IPS-18a (cell line): ENCODE results near the gene RCOR1.

Source experiments
- H3K27ac ChIP-seq: one replicate; pipeline ENCODE4 v1.5.1; 2013; ENCODE audit warnings: low read length
- H3K27me3 ChIP-seq: one replicate; pipeline ENCODE4 v1.6.1; 2013; ENCODE audit warnings: mild to moderate bottlenecking, low read length; ENCODE audit not compliant: control insufficient read depth, insufficient read depth
- H3K36me3 ChIP-seq: one replicate; pipeline ENCODE4 v1.6.1; 2013; ENCODE audit warnings: low read depth, low read length; ENCODE audit not compliant: control insufficient read depth
- H3K4me1 ChIP-seq: one replicate; pipeline ENCODE4 v1.6.1; 2013; ENCODE audit warnings: low read depth, low read length; ENCODE audit not compliant: control insufficient read depth
- H3K4me3 ChIP-seq: one replicate; pipeline ENCODE4 v1.5.1; 2013; ENCODE audit warnings: low read length
- H3K9ac ChIP-seq: one replicate; pipeline ENCODE4 v1.6.1; 2013; ENCODE audit warnings: mild to moderate bottlenecking, low read length, moderate library complexity
- H3K9me3 ChIP-seq: one replicate; pipeline ENCODE4 v1.6.1; 2013; ENCODE audit warnings: low read depth, low read length; ENCODE audit not compliant: control insufficient read depth

RCOR1 gene

GRCh38 chr14:102672410-102672960 is 80.0 kb downstream of the RCOR1 start:
- Histone ChIP-seq H3K4me1 (peaks cover 7% of the 10 kb centered on the region), H3K27me3 (no peaks in the 10 kb centered on the region), H3K4me3 (no peak overlapping the region), H3K27ac (no peak overlapping the region), H3K9ac (no peak overlapping the region), H3K36me3 (no peaks in the 10 kb centered on the region), H3K9me3 (no peaks in the 10 kb centered on the region)

GRCh38 chr14:102675396-102675795 is 82.9 kb downstream of the RCOR1 start:
- H3K27ac ChIP-seq: no peak overlapping the region
- H3K36me3 ChIP-seq: no peaks in the 10 kb centered on the region
- no peaks in the 10 kb centered on the region for H3K9me3 ChIP-seq

GRCh38 chr14:102678394-102678793 is 85.9 kb downstream of the RCOR1 start:
- Histone ChIP-seq H3K4me3 (no peak overlapping the region), H3K36me3 (no peaks in the 10 kb centered on the region), H3K9me3 (no peaks in the 10 kb centered on the region), H3K4me1 (no peaks in the 10 kb centered on the region), H3K27me3 (no peaks in the 10 kb centered on the region), H3K27ac (no peak overlapping the region), H3K9ac (no peak overlapping the region)

More at GRCh38 chr14:102675396-102675795, 82.9 kb downstream of the RCOR1 start:
- Histone ChIP-seq H3K4me1 (no peaks in the 10 kb centered on the region), H3K9ac (no peak overlapping the region), H3K27me3 (no peaks in the 10 kb centered on the region), H3K4me3 (no peak overlapping the region)

- Histone ChIP-seq H3K4me3 (no peak overlapping the region), H3K27me3 (no peaks in the 10 kb centered on the region), H3K9ac (no peak overlapping the region), H3K36me3 (no peaks in the 10 kb centered on the region), H3K4me1 (no peaks in the 10 kb centered on the region), H3K9me3 (no peaks in the 10 kb centered on the region), H3K27ac (no peak overlapping the region)
Observed at GRCh38 chr14:102683399-102684297, 91.2 kb downstream of the RCOR1 start.

DNA sequence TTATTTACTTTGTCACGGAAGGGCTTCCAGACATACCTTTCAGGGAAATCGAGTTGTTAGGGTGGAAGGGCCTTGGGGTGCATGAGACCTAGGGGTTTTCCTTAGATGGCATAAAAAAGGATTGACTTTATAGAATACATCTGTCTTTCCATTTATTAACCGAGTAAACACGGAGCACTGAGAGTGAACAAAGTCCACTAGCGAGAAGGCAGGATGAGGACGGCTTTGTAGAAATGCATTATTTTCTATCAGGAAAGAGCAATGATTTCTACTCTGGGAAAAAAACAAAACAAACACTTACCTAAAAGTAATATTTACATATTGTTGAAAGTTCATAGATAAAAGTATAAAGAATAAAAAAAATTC is 91.8 kb downstream of the RCOR1 start:
- no peaks in the 10 kb centered on the region for H3K36me3 ChIP-seq
- no peak overlapping the region for H3K9ac ChIP-seq
- no peaks in the 10 kb centered on the region for H3K4me1 ChIP-seq
- H3K27me3 ChIP-seq: no peaks in the 10 kb centered on the region
- no peak overlapping the region for H3K4me3 ChIP-seq
- H3K9me3 ChIP-seq: no peaks in the 10 kb centered on the region
- no peak overlapping the region for H3K27ac ChIP-seq

- Histone ChIP-seq H3K27me3 (no peaks in the 10 kb centered on the region), H3K4me3 (no peak overlapping the region), H3K36me3 (no peaks in the 10 kb centered on the region), H3K9ac (no peak overlapping the region), H3K27ac (no peak overlapping the region), H3K9me3 (no peaks in the 10 kb centered on the region), H3K4me1 (no peaks in the 10 kb centered on the region)
Observed at GRCh38 chr14:102686196-102686801, 93.8 kb downstream of the RCOR1 start.

DNA sequence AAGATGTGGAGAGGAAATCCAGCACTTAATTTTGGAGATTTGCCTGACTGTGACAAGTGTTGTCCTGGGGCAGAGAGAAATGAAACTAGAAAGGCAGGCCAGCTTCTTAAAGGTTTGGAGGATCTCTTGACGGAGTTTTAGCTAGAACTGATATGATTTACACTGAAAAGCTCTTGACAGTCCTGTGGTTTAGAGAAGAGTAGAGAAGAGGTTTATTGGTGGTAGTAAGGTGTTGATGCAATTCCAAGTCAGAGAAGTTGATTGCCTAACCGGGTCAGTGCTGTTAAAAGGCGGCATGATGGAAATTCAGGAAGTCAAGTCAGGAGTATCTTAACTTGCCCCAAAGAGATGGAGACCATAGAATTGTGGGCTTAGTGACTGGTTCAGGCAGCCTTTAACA is 95.8 kb downstream of the RCOR1 start:
- H3K27me3 ChIP-seq: no peaks in the 10 kb centered on the region
- no peaks in the 10 kb centered on the region for H3K9me3 ChIP-seq
- peaks cover 5% of the 10 kb centered on the region for H3K4me1 ChIP-seq
- H3K9ac ChIP-seq: no peak overlapping the region
- no peaks in the 10 kb centered on the region for H3K36me3 ChIP-seq
- no peak overlapping the region for H3K27ac ChIP-seq
- H3K4me3 ChIP-seq: no peak overlapping the region

GRCh38 chr14:102690509-102691286 is 98.2 kb downstream of the RCOR1 start:
- Histone ChIP-seq H3K9me3 (no peaks in the 10 kb centered on the region), H3K36me3 (no peaks in the 10 kb centered on the region), H3K9ac (no peak overlapping the region), H3K4me3 (no peak overlapping the region), H3K4me1 (peaks cover 11% of the 10 kb centered on the region), H3K27me3 (no peaks in the 10 kb centered on the region), H3K27ac (no peak overlapping the region)

DNA sequence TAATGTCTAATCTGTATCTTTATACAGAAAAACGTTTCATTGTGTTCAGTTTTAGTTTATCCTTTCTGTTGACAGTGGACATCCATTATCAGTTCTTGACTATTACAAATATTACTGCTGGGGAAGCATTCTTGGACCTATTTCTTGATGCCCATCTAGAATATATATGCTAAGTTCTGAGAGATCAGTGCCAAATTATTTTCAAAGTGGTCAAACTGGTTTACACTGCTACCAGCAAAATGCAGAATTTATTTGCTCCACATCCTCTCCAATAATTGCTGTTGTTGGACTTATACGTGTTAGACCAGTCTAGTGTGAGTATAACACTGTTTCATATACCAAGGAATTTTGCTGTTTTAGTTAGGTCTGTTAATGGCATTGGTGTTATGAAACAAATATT is 99.3 kb downstream of the RCOR1 start:
- Histone ChIP-seq H3K4me3 (no peak overlapping the region), H3K36me3 (no peaks in the 10 kb centered on the region), H3K27me3 (no peaks in the 10 kb centered on the region), H3K4me1 (peaks cover 16% of the 10 kb centered on the region), H3K9ac (no peak overlapping the region), H3K9me3 (no peaks in the 10 kb centered on the region), H3K27ac (no peak overlapping the region)

- no peak overlapping the region for H3K9ac ChIP-seq
- no peaks in the 10 kb centered on the region for H3K9me3 ChIP-seq
- no peak overlapping the region for H3K4me3 ChIP-seq
- no peaks in the 10 kb centered on the region for H3K36me3 ChIP-seq
- no peak overlapping the region for H3K27ac ChIP-seq
- H3K4me1 ChIP-seq: peaks cover 16% of the 10 kb centered on the region
- no peaks in the 10 kb centered on the region for H3K27me3 ChIP-seq
Observed at GRCh38 chr14:102692334-102692733, 99.9 kb downstream of the RCOR1 start.

DNA sequence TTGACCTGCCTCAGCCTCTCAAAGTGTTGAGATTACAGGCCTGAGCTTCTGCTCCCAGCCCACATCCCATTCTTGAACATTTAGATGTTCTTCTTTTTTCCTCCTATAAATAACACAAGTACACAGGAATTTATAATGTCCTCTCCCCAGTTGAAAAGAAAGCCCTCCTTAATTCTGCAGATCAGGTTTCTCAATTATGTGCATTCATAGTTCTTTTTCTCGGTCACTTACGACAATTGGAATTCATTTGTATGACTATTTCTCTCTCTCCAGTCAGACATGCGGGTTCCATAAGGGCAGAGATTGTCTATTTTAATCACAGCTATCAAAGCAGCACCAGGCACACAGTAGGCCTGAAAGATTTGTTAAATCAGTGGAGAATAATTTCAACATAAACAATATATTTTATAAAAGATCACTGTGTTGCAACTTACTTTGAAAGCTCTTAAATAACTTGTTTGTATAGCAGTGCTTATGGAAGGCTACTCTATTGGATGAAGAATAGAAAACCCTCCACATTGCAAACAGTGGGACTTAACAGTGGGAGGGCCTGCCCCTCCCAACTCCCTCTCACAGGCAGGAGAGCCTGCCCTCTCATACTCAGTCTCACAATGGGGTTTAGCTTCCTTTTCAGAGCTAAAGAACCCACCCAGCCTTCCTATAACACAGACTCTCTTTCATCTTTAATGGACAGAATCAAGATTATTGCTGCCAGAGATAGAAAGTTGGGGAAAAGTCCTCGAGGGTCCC is 100.7 kb downstream of the RCOR1 start:
- no peaks in the 10 kb centered on the region for H3K36me3 ChIP-seq
- no peak overlapping the region for H3K4me3 ChIP-seq
- no peaks in the 10 kb centered on the region for H3K27me3 ChIP-seq
- H3K9me3 ChIP-seq: no peaks in the 10 kb centered on the region
- peaks cover 16% of the 10 kb centered on the region for H3K4me1 ChIP-seq
- no peak overlapping the region for H3K27ac ChIP-seq
- no peak overlapping the region for H3K9ac ChIP-seq
